Naive thymus-derived CD4-positive, alpha-beta T cell (primary cell): ENCODE data around the gene PRRG4. TPM values are rescaled to one million over a fixed set of nuclear protein-coding genes. Genes with fewer than 3 reads are reported as not detected.
A peak's percentile ranks its signal among the peaks of the same experiment; 100 is the strongest.
"Not testable (repeated sequence)": the region's sequence is repeated elsewhere in the genome, so short reads cannot be mapped to it uniquely, and the experiment has no call there.

Experiments
- ATAC-seq: fragments of 150-1000 bp; cut with Tn5 transposase; 2 replicates; pipeline ENCODE4 v1.10.0; 2021; ENCODE audit warnings: mild to moderate bottlenecking, moderate library complexity
- CTCF ChIA-PET: fragments of 350-600 bp; sonication (Branson Sonifier 250); formaldehyde crosslinking; loops from one replicate; lab custom pipeline; 2021; ENCODE audit warnings: antibody characterized with exemption; lab: Charles Lee
- POLR2A ChIA-PET: fragments of 350-600 bp; sonication (Branson Sonifier 250); formaldehyde crosslinking; loops from one replicate; lab custom pipeline; 2021; ENCODE audit warnings: antibody characterized with exemption, inconsistent platforms; lab: Charles Lee
- DNase-seq, 9 donors: peaks; one replicate each; pipeline versions ENCODE4 v3.0.0 to v3.0.0-alpha.2; 2020 to 2022; ENCODE audit warnings: mixed read lengths in 1 of 9
- H3K27ac ChIP-seq: one replicate; pipeline ENCODE4 v1.7.0; 2013; ENCODE audit warnings: mild to moderate bottlenecking, low read depth, low read length, moderate library complexity
- H3K27me3 ChIP-seq, 2 donors: one replicate each; pipeline ENCODE4 v1.7.0; 2013; ENCODE audit warnings: low read length in 2 of 2, mild to moderate bottlenecking in 2 of 2, moderate library complexity in 2 of 2; ENCODE audit not compliant: control insufficient read depth in 2 of 2, insufficient read depth in 2 of 2
- H3K36me3 ChIP-seq, 3 experiments: 1 replicate in 2 of 3; 2 replicates in 1 of 3; pipeline ENCODE4 v1.7.0; 2013; ENCODE audit warnings: low read length in 3 of 3, mild to moderate bottlenecking in 3 of 3, moderate library complexity in 1 of 3; ENCODE audit not compliant: insufficient read depth in 3 of 3, control insufficient read depth in 2 of 3
- H3K4me1 ChIP-seq, 2 donors: one replicate each; pipeline ENCODE4 v1.7.0; 2013; ENCODE audit warnings: low read length in 2 of 2, mild to moderate bottlenecking in 2 of 2, moderate library complexity in 1 of 2; ENCODE audit not compliant: control insufficient read depth in 2 of 2, insufficient read depth in 2 of 2
- H3K4me3 ChIP-seq: 2 replicates; pipeline ENCODE4 v1.7.0; 2013; ENCODE audit warnings: mild to moderate bottlenecking, low read length
- H3K9me3 ChIP-seq, 3 experiments: 1 replicate in 2 of 3; 2 replicates in 1 of 3; pipeline ENCODE4 v1.7.0; 2013; ENCODE audit warnings: low read length in 3 of 3; ENCODE audit not compliant: control insufficient read depth in 2 of 3
- H3K27ac Mint-ChIP-seq, 9 donors: one replicate each; pipeline ENCODE4 v1.8.0; 2020 to 2022; ENCODE audit warnings: mixed read lengths in 9 of 9, mild to moderate bottlenecking in 8 of 9, moderate library complexity in 5 of 9, inconsistent platforms in 2 of 9
- H3K27me3 Mint-ChIP-seq, 5 donors: one replicate each; pipeline ENCODE4 v1.8.0; 2021 to 2022; ENCODE audit warnings: mixed read lengths in 5 of 5, mild to moderate bottlenecking in 1 of 5
- H3K36me3 Mint-ChIP-seq, 5 donors: one replicate each; pipeline ENCODE4 v1.8.0; 2020 to 2022; ENCODE audit warnings: mixed read lengths in 5 of 5, mild to moderate bottlenecking in 3 of 5, inconsistent platforms in 1 of 5
- H3K4me1 Mint-ChIP-seq, 7 donors: one replicate each; pipeline ENCODE4 v1.8.0; 2020 to 2022; ENCODE audit warnings: mixed read lengths in 7 of 7, mild to moderate bottlenecking in 3 of 7, inconsistent platforms in 1 of 7
- H3K4me3 Mint-ChIP-seq, 10 donors: one replicate each; pipeline ENCODE4 v1.8.0; 2020 to 2022; ENCODE audit warnings: mild to moderate bottlenecking in 10 of 10, mixed read lengths in 10 of 10, moderate library complexity in 6 of 10, inconsistent platforms in 2 of 10
- H3K9me3 Mint-ChIP-seq, 11 donors: one replicate each; pipeline ENCODE4 v1.8.0; 2020 to 2022; ENCODE audit warnings: mixed read lengths in 11 of 11, mild to moderate bottlenecking in 4 of 11, inconsistent platforms in 1 of 11, moderate library complexity in 1 of 11
- intact Hi-C, 2 donors: fragments of 100-400 bp; cut with micrococcal nuclease; formaldehyde crosslinking; loops; one replicate each; pipeline ENCODE4 v1.15.1; 2023
- polyA plus RNA-seq, 2 donors: library from polyadenylated mRNA; unstranded; fragments of 300-500 nt; fragmentation: Illumina TruSeq; gene quantifications; one replicate each; pipeline ENCODE4 v1.2.3, GENCODE V29; 2021
- total RNA-seq, 6 experiments: library from RNA in 5 of 6; stranded (reverse) in 5 of 6; gene quantifications; 1 replicate in 5 of 6; 2 replicates in 1 of 6; pipeline ENCODE4 v1.2.3 and lab custom pipeline; 2021 to 2026

The PRRG4 gene
- total RNA-seq (1 to 10 TPM in 1 of 5 experiments, under 1 TPM in 2, not detected in 2; 0.11 to 2.3 (median 0.48) TPM), polyA plus RNA-seq (not detected), total RNA-seq (lab: John Stamatoyannopoulos, UW) (not detected)

DNA sequence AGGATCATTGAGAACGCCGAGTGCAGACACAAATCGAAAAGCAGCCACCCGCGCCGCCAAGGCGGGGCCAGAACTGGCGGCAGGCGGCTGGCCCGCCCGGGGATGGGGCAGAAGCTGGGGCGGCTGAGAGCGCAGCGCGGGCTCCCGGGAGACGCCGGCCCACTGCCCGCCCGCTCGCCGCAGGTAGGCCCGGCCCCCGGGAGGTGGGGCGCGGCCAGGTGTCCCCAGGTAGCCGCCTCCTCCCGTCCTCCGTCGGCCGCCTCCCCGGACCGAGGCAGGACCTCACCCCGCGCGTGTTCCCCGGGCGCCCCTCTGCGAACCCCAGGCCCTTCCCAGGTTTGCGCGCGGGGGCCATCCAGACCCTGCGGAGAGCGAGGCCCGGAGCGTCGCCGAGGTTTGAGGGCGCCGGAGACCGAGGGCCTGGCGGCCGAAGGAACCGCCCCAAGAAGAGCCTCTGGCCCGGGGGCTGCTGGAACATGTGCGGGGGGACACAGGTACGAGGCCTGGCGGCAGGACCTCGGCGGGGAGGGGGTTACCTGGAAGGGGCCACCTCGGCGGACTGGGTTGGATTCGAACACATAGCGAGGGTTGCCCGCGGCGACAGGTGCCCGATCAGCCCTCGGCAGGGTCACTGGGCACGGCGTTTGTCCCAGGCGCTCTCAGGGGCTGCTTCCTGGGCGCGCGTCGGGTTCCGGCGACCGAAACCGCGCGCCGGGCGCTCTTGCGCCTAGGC, at the start of gene PRRG4:
TSS of gene PRRG4 (plus strand) at position 248 of the 733 bp plus-strand sequence. CDS start 603 bp downstream, outside the sequence.
- ATAC-seq (peak; percentile 78), DNase-seq (peak in 3 of 9 donors; percentile 7 to 68 (median 31))
- peak within 1 kb of the TSS; percentile 76 to 90 (median 82) for H3K4me3 Mint-ChIP-seq
- H3K27ac Mint-ChIP-seq: peak within 1 kb of the TSS in 1 of 9 donors; percentile 80
- H3K27ac ChIP-seq: no peak within 1 kb of the TSS
- no peaks in the 10 kb centered on the region for H3K27me3 ChIP-seq
- peaks cover 0 to 23% (median 13%) of the 10 kb centered on the region in 7 donors for H3K4me1 Mint-ChIP-seq
- H3K27me3 Mint-ChIP-seq: peaks cover 32 to 42% (median 39%) of the 10 kb centered on the region in 5 donors
- peaks cover 0 to 4% of the 10 kb centered on the region in 2 donors for H3K4me1 ChIP-seq
- H3K36me3 ChIP-seq: no peaks in the 10 kb centered on the region
- intact Hi-C loops: loop anchor here in 1 of 2 donors (2.0 kb wide), 1 partner anchor 63 kb away; the partner anchor contains the start of gene QSER1
- H3K4me3 ChIP-seq: peak within 1 kb of the TSS; percentile 52
- no peaks in the 10 kb centered on the region for H3K36me3 Mint-ChIP-seq
- H3K9me3 ChIP-seq: no peaks in the 10 kb centered on the region
- H3K9me3 Mint-ChIP-seq: peaks cover 0 to 3% (median 0%) of the 10 kb centered on the region in 11 donors
- ChIA-PET POLR2A (no interaction called here), CTCF (no interaction called here)

DNA sequence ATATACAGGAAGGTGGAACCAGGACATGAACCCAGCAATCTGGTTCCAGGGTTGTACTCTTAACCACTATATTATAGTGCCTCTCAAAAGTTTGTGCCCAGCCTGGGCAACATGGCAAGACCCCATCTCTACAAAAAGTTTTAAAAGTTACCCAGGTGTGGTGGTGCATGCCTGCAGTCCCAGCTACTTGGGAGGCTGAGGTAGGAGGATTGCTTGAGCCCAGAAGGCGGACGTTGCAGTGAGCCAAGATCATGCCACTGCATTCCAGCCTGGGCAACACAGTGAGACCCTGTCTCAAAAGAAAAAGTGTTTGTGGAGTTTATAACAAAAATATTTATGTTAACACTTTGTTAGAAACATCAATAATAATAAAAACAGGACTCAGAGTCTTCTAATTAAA, 48.9 kb upstream of the PRRG4 start:
- CTCF ChIA-PET: not testable (repeated sequence)

DNA sequence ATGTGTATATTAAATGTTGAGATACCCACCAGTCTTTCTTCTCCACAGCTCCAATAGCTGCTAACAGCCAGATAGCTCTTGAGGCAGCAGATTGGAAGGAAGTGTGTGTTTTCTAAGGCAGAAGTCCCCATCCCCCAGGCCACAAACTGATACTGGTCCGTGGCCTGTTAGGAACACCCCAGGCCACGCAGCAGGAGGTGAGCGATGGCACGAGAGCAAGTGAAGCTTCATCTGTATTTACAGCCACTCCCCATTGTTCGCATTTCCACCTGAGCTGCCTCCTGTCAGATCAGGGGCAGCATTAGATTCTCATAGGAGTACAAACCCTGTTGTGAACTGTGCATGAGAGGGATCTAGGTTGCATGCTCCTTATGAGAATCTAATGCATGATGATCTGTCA, 48.0 kb upstream of the PRRG4 start:
- Histone ChIP-seq H3K36me3 (no peaks in the 10 kb centered on the region), H3K27ac (no peak overlapping the region), H3K4me3 (no peak overlapping the region), H3K27me3 (peaks cover 0 to 1% of the 10 kb centered on the region in 2 donors), H3K4me1 (no peaks in the 10 kb centered on the region), H3K9me3 (no peaks in the 10 kb centered on the region)
- Mint-ChIP-seq H3K4me3 (no peak overlapping the region), H3K27ac (no peak overlapping the region), H3K27me3 (peaks cover 0 to 14% (median 5%) of the 10 kb centered on the region in 5 donors), H3K4me1 (no peaks in the 10 kb centered on the region), H3K9me3 (no peaks in the 10 kb centered on the region), H3K36me3 (no peaks in the 10 kb centered on the region)
- DNase-seq (no peak), ATAC-seq (no peak)
- intact Hi-C loops: no loop called here
- POLR2A ChIA-PET: interaction anchor here (0.7 kb wide), 1 partner anchor 11 kb away, joined by 3 read pairs; no protein-coding TSS in a partner anchor
- CTCF ChIA-PET: no interaction called here

More for the DNA sequence above, 48.9 kb upstream of the PRRG4 start:
- H3K36me3 Mint-ChIP-seq, H3K27ac ChIP-seq, H3K27ac Mint-ChIP-seq, POLR2A ChIA-PET, H3K4me3 ChIP-seq, ATAC-seq, DNase-seq, H3K36me3 ChIP-seq, H3K4me1 Mint-ChIP-seq, H3K9me3 Mint-ChIP-seq, H3K4me3 Mint-ChIP-seq, intact Hi-C loops, H3K27me3 ChIP-seq, H3K9me3 ChIP-seq, H3K4me1 ChIP-seq: not testable (repeated sequence)
- peaks cover 0 to 13% (median 5%) of the 10 kb centered on the region in 5 donors for H3K27me3 Mint-ChIP-seq

DNA sequence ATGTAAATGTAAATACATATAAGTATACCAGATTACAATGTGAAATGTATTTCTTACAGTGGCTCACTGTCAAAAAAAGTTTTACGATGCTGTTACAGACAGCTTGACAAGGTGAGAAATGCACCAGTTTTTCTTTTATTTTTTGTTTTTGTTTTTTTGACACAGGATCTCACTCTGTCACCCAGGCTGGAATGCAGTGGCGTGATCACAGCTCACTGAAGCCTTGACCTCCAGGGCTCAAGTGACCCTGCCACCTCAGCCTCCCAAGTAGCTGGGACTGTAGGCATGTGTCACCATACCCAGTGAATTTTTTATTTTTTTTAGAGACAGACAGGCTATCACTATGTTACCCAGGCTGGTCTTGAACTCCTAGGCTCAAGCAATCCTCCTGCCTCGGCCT, 44.5 kb upstream of the PRRG4 start:
- H3K4me3 ChIP-seq: no peak overlapping the region
- H3K27me3 ChIP-seq: peaks cover 0 to 3% of the 10 kb centered on the region in 2 donors
- no peaks in the 10 kb centered on the region for H3K36me3 Mint-ChIP-seq
- no peaks in the 10 kb centered on the region for H3K4me1 ChIP-seq
- CTCF ChIA-PET: no interaction called here
- H3K9me3 ChIP-seq: no peaks in the 10 kb centered on the region
- no peaks in the 10 kb centered on the region for H3K4me1 Mint-ChIP-seq
- POLR2A ChIA-PET: no interaction called here
- ATAC-seq (no peak), DNase-seq (no peak)
- H3K4me3 Mint-ChIP-seq: no peak overlapping the region
- intact Hi-C loops: no loop called here
- H3K27ac ChIP-seq: no peak overlapping the region
- no peaks in the 10 kb centered on the region for H3K36me3 ChIP-seq
- no peaks in the 10 kb centered on the region for H3K9me3 Mint-ChIP-seq
- H3K27me3 Mint-ChIP-seq: peaks cover 3 to 32% (median 11%) of the 10 kb centered on the region in 5 donors
- H3K27ac Mint-ChIP-seq: no peak overlapping the region

DNA sequence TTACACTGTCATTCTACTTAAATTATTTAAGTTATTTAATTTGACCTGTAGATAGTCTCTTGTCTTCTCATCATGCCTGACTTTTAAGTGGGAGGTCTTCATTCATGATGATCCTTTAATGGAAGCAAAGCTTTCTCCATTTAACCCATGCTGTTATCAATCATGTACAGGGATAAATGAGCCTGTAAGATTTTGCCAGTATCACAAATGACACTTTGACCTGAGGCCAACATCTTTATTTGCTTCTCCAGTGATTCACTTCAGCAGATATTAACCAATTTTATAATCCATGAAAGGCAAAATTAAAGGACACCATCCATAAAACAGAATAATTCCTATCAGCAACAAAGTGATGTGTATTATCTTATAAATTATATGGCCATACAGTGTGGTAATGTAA, 42.9 kb upstream of the PRRG4 start:
- ATAC-seq (no peak), DNase-seq (no peak)
- CTCF ChIA-PET: interaction anchor here (0.7 kb wide), 1 partner anchor 74 kb away, joined by 4 read pairs; no protein-coding TSS in a partner anchor
- Histone ChIP-seq H3K9me3 (no peaks in the 10 kb centered on the region), H3K4me3 (no peak overlapping the region), H3K27me3 (peaks cover 0 to 3% of the 10 kb centered on the region in 2 donors), H3K4me1 (no peaks in the 10 kb centered on the region), H3K36me3 (no peaks in the 10 kb centered on the region), H3K27ac (no peak overlapping the region)
- Mint-ChIP-seq H3K4me3 (no peak overlapping the region), H3K27me3 (peaks cover 6 to 32% (median 11%) of the 10 kb centered on the region in 5 donors), H3K27ac (no peak overlapping the region), H3K9me3 (no peaks in the 10 kb centered on the region), H3K36me3 (no peaks in the 10 kb centered on the region), H3K4me1 (no peaks in the 10 kb centered on the region)
- POLR2A ChIA-PET: no interaction called here
- intact Hi-C loops: no loop called here

DNA sequence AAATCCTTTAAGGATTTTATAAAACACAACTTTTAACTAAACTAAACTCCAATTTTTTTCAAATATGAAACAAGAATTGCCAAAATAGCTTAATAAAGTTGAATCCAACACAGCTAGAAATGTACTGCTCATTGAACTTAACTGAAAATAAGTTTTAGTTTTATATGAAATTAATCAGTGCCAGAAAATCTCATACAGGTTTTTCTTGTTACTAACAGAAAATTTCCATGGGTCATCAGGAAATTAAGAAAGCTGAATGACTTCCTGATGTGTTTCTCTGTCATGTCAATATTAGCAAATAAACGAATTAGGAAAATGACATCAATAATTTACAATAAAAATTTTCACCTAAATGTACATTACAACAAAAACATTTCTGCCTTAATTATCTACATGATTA, 38.8 kb upstream of the PRRG4 start:
- H3K4me3 ChIP-seq: no peak overlapping the region
- H3K4me1 ChIP-seq: no peaks in the 10 kb centered on the region
- H3K27me3 Mint-ChIP-seq: peaks cover 4 to 37% (median 11%) of the 10 kb centered on the region in 5 donors
- H3K27ac ChIP-seq: no peak overlapping the region
- ATAC-seq (no peak), DNase-seq (no peak)
- H3K4me3 Mint-ChIP-seq: no peak overlapping the region
- peaks cover 0 to 8% (median 4%) of the 10 kb centered on the region in 7 donors for H3K4me1 Mint-ChIP-seq
- POLR2A ChIA-PET: no interaction called here
- H3K27ac Mint-ChIP-seq: no peak overlapping the region
- intact Hi-C loops: loop anchor here (2.0 to 10.0 kb wide), 2 partner anchors 42 to 206 kb away; partner anchors contain the start of gene EIF3M (in 1 of the 2)
- peaks cover 0 to 3% of the 10 kb centered on the region in 2 donors for H3K27me3 ChIP-seq
- no peaks in the 10 kb centered on the region for H3K9me3 Mint-ChIP-seq
- no peaks in the 10 kb centered on the region for H3K36me3 Mint-ChIP-seq
- no peaks in the 10 kb centered on the region for H3K36me3 ChIP-seq
- no peaks in the 10 kb centered on the region for H3K9me3 ChIP-seq
- CTCF ChIA-PET: interaction anchor here (0.8 to 3.3 kb wide), 3 partner anchors 15 to 468 kb away, joined by 3 to 18 read pairs (median 3); no protein-coding TSS in a partner anchor
